ENCODE data around the gene RUNDC3A. TPM values are rescaled to one million over a fixed set of nuclear protein-coding genes. Genes with fewer than 3 reads are reported as not detected.
A peak's percentile ranks its signal among the peaks of the same experiment; 100 is the strongest.

The RUNDC3A gene
- total RNA-seq, 4 donors from 2014 or later = 0.89 to 4.1 (median 2.1) TPM

DNA sequence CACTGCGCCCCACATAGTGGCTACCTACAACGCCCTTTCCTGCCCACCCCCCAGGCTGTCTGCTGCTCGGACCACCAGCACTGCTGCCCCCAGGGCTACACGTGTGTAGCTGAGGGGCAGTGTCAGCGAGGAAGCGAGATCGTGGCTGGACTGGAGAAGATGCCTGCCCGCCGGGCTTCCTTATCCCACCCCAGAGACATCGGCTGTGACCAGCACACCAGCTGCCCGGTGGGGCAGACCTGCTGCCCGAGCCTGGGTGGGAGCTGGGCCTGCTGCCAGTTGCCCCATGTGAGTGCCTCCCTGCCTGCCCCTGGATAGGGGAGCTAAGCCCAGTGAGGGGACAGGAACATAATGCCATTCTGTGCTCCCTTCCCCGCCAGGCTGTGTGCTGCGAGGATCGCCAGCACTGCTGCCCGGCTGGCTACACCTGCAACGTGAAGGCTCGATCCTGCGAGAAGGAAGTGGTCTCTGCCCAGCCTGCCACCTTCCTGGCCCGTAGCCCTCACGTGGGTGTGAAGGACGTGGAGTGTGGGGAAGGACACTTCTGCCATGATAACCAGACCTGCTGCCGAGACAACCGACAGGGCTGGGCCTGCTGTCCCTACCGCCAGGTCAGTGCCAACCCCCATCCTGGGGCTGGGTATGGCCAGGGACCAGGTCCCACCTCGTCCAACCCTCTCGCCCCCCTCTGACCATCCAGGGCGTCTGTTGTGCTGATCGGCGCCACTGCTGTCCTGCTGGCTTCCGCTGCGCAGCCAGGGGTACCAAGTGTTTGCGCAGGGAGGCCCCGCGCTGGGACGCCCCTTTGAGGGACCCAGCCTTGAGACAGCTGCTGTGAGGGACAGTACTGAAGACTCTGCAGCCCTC, 43.8 kb downstream of the RUNDC3A start:
- Histone ChIP-seq H3K27me3 (no peaks in the 10 kb centered on the region), H3K4me3 (replicated peaks in 1 of 3) (no peak overlapping the region), H3K9me3 (no peaks in the 10 kb centered on the region), H3K27ac (no peak overlapping the region), H3K4me1 (no peaks in the 10 kb centered on the region), H3K36me3 (peaks cover 27 to 30% of the 10 kb centered on the region in 2 donors)
- TF ChIP-seq, protein P1, sequence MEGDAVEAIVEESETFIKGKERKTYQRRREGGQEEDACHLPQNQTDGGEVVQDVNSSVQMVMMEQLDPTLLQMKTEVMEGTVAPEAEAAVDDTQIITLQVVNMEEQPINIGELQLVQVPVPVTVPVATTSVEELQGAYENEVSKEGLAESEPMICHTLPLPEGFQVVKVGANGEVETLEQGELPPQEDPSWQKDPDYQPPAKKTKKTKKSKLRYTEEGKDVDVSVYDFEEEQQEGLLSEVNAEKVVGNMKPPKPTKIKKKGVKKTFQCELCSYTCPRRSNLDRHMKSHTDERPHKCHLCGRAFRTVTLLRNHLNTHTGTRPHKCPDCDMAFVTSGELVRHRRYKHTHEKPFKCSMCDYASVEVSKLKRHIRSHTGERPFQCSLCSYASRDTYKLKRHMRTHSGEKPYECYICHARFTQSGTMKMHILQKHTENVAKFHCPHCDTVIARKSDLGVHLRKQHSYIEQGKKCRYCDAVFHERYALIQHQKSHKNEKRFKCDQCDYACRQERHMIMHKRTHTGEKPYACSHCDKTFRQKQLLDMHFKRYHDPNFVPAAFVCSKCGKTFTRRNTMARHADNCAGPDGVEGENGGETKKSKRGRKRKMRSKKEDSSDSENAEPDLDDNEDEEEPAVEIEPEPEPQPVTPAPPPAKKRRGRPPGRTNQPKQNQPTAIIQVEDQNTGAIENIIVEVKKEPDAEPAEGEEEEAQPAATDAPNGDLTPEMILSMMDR (IDR thresholded peaks at IDR 0.05) = no peak
- no peak for TF ChIP-seq POLR2A (IDR thresholded peaks at IDR 0.05)
- 88 to 89% methylated on average over 19 to 24 of the region's 36 CpGs for WGBS, 2 donors
- intact Hi-C loops (cut with DNase I) = no loop called here
- DNase-seq = no peak

DNA sequence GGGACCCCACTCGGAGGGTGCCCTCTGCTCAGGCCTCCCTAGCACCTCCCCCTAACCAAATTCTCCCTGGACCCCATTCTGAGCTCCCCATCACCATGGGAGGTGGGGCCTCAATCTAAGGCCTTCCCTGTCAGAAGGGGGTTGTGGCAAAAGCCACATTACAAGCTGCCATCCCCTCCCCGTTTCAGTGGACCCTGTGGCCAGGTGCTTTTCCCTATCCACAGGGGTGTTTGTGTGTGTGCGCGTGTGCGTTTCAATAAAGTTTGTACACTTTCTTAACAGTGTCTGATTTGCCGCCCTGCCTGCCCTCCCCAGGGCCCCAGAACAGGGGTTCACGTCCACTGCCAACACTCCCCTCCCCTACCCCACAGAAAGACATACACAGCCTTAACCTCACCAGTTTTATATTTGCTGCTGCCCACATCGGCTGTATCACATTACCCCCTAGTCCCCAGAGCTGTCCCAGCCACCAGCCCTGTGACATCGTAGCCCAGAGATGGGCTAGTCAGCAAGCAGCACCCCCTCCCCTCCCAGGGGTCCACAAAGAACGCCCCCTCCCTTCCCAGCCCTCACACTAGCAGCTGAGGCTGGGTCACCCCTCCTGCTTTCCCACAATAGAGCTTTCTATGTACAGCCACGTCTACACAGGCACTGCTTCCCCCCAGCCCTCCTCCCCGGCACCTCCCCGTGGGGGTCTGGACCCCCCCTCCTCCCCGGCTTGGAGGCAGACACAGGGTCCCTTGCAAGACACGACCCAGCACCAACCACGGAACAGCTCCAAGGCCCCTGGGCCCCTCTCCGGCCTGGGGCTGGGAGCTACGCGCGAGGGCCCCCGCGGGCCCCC, 44.6 kb downstream of the RUNDC3A start:
- Histone ChIP-seq H3K27ac (no peak overlapping the region), H3K9me3 (no peaks in the 10 kb centered on the region), H3K4me1 (no peaks in the 10 kb centered on the region), H3K36me3 (peaks cover 27 to 30% of the 10 kb centered on the region in 2 donors), H3K27me3 (no peaks in the 10 kb centered on the region), H3K4me3 (replicated peaks in 1 of 3) (no peak overlapping the region)
- intact Hi-C loops (cut with DNase I) = no loop called here
- 82 to 85% methylated on average over 11 to 13 of the region's 22 CpGs for WGBS, 2 donors
- TF ChIP-seq, protein P1 (IDR thresholded peaks at IDR 0.05) = no peak
- no peak for TF ChIP-seq POLR2A (IDR thresholded peaks at IDR 0.05)
- DNase-seq = no peak

DNA sequence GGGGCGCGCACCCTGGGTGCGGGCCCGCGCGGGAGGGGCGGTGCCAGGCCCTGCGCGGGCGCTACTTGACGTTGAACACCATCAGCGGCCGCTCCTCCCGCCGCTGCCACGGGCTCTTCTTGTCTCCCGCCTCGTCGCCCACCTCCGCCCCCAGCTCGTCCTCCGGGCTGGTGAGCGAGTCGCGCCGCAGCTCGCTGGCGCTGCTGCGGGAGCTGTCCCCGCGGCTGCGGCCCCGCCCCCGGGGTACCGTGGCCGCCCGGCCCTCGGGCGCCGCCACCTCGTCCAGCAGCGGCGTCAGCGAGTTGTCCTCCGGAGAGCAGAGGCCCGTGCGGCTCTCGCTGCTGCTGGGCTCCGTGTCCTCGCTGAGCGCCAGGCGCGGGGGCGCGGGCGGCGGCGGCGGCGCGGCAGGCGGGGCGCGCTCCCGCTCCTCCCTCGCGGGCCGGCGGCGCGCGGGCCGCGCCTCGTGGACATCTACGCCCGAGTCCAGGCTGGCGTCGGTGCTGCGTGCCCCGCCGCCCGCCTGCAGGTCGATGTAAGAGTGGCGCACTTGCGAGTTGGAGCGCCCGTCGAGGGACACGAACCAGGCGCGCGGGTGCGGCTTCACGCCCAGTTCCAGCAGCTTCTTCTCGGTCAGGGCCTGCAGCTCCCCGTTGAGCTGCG, 45.4 kb downstream of the RUNDC3A start:
- Histone ChIP-seq H3K36me3 (peaks cover 27 to 30% of the 10 kb centered on the region in 2 donors), H3K4me1 (no peaks in the 10 kb centered on the region), H3K27ac (no peak overlapping the region), H3K9me3 (no peaks in the 10 kb centered on the region), H3K27me3 (no peaks in the 10 kb centered on the region), H3K4me3 (replicated peaks in 1 of 3) (no peak overlapping the region)
- intact Hi-C loops (cut with DNase I) = no loop called here
- WGBS, 2 donors = 64 to 88% methylated on average over 12 to 42 of the region's 98 CpGs
- TF ChIP-seq, protein P1 (IDR thresholded peaks at IDR 0.05) = no peak
- no peak for TF ChIP-seq POLR2A (IDR thresholded peaks at IDR 0.05)
- DNase-seq = no peak

DNA sequence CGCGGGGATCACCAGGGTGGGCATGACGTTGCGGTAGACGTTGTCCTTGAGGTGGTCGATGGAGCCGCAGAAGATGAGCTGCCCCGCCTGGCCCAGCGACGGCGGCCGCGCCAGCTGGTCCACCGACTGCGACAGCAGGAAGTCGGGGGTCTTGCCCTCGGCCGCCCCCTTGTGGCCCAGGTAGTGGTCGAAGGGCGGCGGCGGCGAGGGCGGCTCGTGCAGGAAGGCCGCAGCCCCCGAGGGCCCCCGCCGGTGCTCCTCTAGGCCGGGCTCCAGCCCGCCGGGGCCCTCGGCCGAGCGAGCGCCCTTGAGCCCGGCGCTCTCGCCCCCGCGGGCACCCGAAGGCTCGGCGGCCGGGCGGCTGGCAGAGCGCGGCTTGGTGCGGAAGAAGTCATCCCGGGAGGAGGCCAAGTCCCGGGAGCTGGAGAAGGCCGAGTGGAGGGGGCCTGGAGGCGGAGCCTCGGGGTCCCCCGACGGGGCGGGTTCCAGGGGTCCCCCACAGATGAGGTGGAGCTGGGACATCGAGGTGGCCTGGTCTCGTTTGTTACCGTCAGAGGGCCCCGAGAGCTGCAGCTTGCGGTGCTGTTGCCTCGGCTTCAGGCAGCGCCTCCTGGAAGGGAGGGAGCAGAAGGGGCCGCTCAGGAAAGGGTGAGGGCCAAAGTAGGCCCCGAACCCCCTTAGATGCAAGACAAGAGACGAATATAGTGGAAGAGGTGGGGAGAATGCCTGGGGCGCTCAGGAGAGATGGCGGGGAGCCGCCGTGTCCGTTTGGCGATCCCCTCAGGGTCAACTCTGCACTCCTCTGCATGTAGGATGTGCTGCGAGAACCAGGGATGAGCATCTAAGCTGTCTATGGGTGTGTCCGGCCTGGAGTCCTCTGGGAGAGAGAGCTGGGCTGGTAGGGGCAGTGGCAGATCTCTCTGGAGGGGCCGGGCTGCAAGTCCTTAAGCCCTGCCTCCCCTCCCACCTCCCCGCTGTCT, 46.5 kb downstream of the RUNDC3A start:
- peaks cover 26 to 27% of the 10 kb centered on the region in 2 donors for H3K36me3 ChIP-seq
- no peak overlapping the region for H3K27ac ChIP-seq
- H3K4me3 ChIP-seq (replicated peaks in 1 of 3) = no peak overlapping the region
- intact Hi-C loops (cut with DNase I) = no loop called here
- DNase-seq = no peak
- H3K9me3 ChIP-seq = no peaks in the 10 kb centered on the region
- WGBS, 2 donors = 80 to 86% methylated on average over 41 to 42 of the region's 77 CpGs
- H3K4me1 ChIP-seq = no peaks in the 10 kb centered on the region
- no peak for TF ChIP-seq POLR2A (IDR thresholded peaks at IDR 0.05)
- TF ChIP-seq, protein P1 (IDR thresholded peaks at IDR 0.05) = peak in 2 of 6 experiments; percentile 16 to 17
- H3K27me3 ChIP-seq = no peaks in the 10 kb centered on the region

All from thyroid gland (tissue), 4 donors.